ENCODE measurements around the gene NDUFAF2.
"Not testable (repeated sequence)": the region's sequence is repeated elsewhere in the genome, so short reads cannot be mapped to it uniquely, and the experiment has no call there.

The NDUFAF2 gene

DNA sequence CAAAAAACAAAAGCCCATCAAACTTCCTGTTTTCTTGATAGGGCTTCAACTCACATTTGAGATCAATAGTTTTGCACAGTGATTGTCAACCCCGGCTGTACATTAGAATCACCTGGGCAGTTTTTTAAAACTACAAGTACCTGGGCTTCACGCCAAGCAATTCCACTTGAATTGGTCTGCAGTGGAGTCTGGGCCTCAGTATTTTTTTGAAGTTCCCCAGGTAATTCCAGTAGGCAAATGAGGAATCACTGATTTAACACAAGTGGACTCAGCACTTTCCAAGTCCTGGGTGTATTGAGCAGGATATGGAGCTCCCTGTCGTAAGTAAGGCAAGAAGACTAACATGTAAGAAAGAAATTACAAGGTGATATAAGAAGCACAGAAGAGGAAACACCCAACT lies 232.1 kb downstream of the NDUFAF2 start:
- DNase-seq (ENCODE audit: low read depth in 2 of 2), result no peak

DNA sequence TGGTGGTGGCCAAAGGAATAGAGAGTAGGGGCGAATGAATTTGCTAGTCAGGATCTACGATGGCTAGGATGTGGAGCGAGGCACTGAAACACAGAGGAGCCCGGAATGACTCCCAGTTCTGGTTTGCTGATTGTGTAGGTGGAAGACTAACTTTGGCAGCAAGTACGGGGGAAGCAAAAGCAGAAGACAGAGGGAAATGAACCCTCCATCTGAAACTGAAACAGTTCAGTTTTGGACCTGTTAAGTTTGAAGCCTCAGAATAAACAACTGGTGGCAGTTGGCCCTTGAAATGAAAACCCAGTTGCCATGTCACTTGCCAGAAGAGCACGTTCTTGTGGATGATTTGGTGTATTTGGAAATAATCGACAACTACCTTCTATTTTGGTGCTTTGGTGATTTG lies 232.7 kb downstream of the NDUFAF2 start:
- DNase-seq (ENCODE audit: low read depth in 2 of 2), result no peak

DNA sequence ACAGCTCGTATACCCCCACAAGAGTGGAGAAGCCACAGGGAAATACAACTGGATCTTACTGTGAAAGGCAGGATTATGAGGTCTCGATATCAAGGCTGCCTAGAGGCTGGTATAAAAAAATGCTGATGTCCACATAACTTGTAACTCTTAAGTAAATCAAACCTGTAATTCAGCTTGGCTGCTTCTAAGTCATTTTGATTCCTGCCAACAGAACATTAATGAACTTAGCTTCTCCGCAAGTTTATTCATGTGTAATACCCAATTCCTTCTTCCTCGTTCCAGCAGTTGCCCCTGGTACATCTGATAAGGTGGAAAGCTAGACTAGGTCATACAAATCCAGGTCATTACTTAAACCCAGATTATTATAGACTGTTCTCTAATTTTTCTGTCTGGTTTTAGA lies 233.7 kb downstream of the NDUFAF2 start:
- DNase-seq (ENCODE audit: low read depth in 2 of 2), result no peak

DNA sequence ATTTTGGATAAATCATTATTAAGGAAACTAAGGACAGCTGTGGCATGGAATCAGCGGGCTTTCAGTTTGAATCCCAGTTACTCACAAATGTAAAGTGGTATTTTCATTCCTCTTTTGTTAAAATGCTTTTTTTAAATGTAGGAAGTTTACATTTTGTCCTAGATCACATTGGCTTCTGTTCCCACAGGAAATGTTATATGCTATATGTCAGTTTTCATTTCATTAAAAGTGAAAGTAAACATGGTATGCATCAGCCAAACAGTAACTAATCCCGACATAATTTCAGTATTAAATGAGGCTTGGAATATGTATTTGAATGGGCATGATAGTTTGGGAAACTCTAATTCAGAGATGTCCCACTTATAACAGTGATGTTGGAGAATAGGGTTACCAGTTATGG lies 235.9 kb downstream of the NDUFAF2 start:
- no peak for DNase-seq (ENCODE audit: low read depth in 2 of 2)

DNA sequence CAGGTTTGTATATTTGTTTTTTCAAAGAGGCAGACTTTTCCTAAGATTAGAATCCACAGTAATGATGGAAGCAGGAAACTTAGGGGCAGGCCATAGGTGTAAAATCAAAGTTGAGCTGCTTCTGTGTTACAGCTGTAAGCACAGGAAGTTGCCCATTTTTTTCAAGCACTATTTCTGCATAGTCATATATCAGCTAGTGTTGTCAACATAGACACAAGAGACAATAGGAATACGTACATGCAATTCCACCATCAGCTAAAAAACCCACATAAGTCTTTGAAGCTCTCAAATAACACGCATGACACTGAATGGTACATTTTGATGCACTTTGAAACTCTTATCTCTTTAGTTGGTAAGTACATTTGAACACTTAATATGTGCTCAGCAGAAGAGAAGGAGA lies 237.4 kb downstream of the NDUFAF2 start:
- DNase-seq (ENCODE audit: low read depth in 2 of 2), result no peak

DNA sequence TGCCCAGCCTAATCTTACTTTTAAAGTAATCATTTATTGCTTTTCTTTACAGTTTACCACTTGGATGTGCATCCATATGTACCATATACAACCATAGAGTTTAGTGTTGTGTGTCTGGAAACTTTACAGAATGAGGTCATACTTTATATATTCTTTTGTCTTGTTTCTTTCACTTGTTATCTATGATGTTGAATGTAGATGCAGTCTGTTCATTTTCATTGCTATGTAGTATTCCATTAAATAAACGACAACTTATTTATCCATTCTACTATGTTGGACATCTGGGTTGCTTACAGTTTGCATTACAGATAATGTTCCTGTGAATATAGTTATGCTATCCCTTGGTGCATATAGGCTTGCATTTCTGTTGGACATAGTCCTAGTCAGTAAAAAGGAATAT lies 238.5 kb downstream of the NDUFAF2 start:
- no peak for DNase-seq (ENCODE audit: low read depth in 2 of 2)

DNA sequence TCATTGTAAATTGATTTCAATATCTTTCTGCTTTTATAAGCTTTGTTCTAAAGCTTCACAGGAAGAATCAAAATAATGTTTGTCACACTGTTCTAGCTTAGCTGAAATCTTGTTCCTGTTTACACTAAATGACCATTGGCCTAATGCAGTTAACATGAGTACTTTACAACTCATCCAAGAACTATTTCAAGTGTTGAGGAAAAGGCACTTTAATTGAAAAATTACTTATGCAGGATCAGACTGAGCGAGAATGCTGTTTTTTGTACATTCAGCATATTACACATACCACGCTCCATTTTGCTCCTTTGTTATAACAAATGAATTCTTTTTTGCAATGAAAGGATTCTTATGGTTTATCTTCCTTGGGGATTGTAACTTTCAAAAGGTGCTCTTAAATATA lies 239.7 kb downstream of the NDUFAF2 start:
- no peak for DNase-seq (ENCODE audit: low read depth in 2 of 2)

DNA sequence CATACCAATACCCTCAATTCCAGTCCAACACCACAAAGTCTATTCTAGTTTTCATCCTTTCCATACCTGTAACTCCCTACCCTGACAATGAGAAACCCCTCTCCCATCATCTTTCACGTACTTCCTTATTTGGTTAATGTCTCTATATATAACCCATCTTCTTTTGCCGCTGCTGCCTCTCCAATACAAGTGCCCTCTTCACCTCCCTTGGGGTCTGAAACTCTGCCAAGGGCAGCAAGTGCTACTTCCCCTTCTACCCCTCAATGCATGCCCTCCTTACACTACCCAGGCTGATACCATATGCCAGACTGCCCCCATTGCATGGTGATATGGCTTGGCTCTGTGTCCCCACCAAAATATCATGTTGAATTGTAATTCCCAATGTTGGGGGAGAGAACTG lies 241.6 kb downstream of the NDUFAF2 start:
- no peak for DNase-seq (ENCODE audit: low read depth in 2 of 2)

DNA sequence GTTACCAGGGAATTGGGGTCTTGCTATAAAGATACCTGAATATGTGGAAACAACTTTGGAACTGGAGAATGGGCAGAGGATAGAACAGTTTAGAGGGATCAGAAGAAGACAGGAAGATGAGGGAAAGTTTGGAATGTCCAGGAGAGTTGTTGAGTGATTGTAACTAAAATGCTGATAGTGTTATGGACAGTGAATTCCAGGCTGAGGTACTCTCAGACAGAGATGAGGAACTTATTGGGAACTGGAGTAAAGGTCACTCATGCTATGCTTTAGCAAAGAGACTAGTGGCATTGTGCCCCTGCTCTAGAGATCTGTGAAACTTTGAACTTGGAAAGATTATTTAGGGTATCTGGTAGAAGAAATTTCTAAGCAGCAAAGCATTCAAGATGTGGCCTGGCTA lies 242.3 kb downstream of the NDUFAF2 start:
- not testable (repeated sequence) for DNase-seq (ENCODE audit: low read depth in 2 of 2)

DNA sequence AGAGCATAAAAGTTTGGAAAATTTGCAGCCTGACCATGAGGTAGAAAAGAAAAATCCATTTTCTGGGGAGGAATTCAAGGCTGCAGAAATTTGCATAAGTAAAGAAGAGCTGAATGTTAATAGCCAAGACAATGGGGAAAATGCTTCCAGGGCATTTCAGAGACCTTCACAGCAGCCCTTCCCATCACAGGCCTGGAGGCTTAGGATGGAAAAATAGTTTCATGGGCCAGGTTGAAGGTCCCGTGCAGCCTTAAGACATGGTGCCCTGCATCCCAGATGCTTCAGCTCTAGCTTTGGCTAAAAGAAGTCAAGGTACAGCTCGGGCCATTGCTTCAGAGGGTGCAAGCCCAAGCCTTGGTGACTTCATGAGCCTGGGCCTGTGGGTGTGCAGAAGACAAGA lies 242.8 kb downstream of the NDUFAF2 start:
- not testable (repeated sequence) for DNase-seq (ENCODE audit: low read depth in 2 of 2)

DNA sequence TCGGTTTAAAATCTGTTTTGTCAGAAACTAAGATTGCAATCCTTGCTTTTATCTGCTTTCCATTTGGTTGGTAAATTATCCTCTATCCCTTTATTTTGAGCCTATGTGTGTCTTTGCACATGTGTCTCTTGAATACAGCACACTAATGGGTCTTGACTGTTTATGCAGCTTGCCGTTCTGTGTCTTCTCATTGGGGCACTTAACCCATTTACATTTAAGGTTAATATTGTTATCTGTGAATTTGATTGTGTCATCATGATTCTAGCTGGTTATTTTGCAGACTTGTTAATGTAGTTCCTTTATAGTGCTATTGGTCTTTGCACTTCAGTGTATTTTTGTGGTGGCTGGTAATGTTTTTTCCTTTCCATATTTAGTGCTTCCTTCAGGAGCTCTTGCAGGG lies 253.6 kb downstream of the NDUFAF2 start:
- DNase-seq (ENCODE audit: low read depth in 2 of 2), result no peak

DNA sequence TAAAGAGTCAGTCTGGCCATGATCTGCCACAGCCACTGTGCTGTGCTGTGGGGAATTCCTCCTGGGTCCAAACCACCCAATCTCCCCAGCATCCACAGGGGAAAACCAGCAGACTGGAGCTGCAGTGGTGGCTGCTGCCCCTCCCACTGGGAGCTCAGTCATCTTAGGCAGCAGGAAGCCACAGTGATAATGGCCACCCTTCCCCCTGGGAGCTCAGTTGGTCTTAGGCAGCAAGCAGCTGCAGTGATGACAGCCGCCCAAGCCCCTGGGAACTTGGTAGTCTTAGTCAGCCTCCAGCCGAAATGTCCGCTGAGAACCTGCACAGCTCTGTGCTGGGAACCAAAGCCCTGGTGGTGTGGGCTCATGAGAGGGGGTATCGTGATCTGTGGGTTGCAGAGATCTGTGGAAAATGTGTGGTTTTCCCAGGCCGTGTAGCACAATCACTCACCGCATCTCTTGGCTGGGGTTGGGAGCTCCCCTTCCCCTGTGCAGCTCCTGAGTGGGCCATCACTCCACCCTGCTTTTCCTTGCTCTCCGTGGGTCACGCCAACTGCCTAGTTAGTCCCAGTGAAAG lies 255.7 kb downstream of the NDUFAF2 start:
- no peak for DNase-seq (ENCODE audit: low read depth in 2 of 2)

DNA sequence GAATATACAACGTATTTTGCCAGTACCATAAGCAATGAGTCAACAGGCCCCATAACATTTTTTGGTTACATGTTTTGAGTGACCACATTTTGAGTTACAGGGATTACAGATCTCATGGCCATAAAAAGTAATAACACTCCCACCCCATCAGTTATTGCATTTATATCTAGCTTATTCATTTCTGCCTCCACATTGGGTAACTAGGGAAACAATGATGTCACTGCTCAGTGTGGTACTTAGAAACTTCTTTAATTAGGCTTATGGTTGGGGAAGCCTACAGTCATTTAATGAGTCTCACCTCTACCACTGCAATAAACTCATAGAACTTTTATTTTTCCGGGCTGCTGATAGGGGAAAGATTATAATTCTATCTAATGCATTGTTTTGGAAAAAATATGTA lies 257.2 kb downstream of the NDUFAF2 start:
- DNase-seq (ENCODE audit: low read depth in 2 of 2), result no peak
